Common myeloid progenitor, CD34-positive (primary cell): ENCODE data around the gene UCHL5.
A peak's percentile ranks its signal among the peaks of the same experiment; 100 is the strongest.
"Not testable (repeated sequence)": the region's sequence is repeated elsewhere in the genome, so short reads cannot be mapped to it uniquely, and the experiment has no call there.

ENCODE experiments used
- CTCF ChIA-PET: fragments of 350-600 bp; sonication (Branson Sonifier 250); formaldehyde crosslinking; loops from one replicate; lab custom pipeline; 2021; ENCODE audit warnings: antibody characterized with exemption; lab: Charles Lee
- POLR2A ChIA-PET: fragments of 350-600 bp; sonication (Branson Sonifier 250); formaldehyde crosslinking; loops from one replicate; lab custom pipeline; 2021; ENCODE audit warnings: antibody characterized with exemption; lab: Charles Lee
- DNase-seq, 3 donors: peaks; one replicate each; pipeline versions ENCODE4 v3.0.0 to v3.0.0-alpha.2; 2013
- H3K27ac ChIP-seq, 2 experiments: 1 replicate in 1 of 2; 2 replicates in 1 of 2; pipeline ENCODE4 v1.7.0; 2013; ENCODE audit warnings: inconsistent platforms in 2 of 2, low read length in 2 of 2, mild to moderate bottlenecking in 2 of 2, low read depth in 1 of 2, moderate library complexity in 1 of 2; ENCODE audit not compliant: severe bottlenecking in 2 of 2, insufficient read depth in 1 of 2, poor library complexity in 1 of 2
- H3K27me3 ChIP-seq, 5 experiments: replicated peaks in 2 of 5; 1 replicate in 3 of 5; 2 replicates in 2 of 5; pipeline versions ENCODE4 v1.6.1 to v1.7.0; 2013; ENCODE audit warnings: low read length in 4 of 5, mild to moderate bottlenecking in 2 of 5, moderate library complexity in 2 of 5, inconsistent platforms in 1 of 5; ENCODE audit not compliant: insufficient read depth in 5 of 5, control insufficient read depth in 4 of 5
- H3K36me3 ChIP-seq, 4 experiments: 1 replicate in 2 of 4; 2 replicates in 2 of 4; pipeline versions ENCODE4 v1.6.1 to v1.7.0; 2013; ENCODE audit warnings: low read length in 3 of 4, control low read depth in 1 of 4, mild to moderate bottlenecking in 1 of 4; ENCODE audit not compliant: control insufficient read depth in 4 of 4, insufficient read depth in 4 of 4
- H3K4me1 ChIP-seq, 4 experiments: 1 replicate in 3 of 4; 2 replicates in 1 of 4; pipeline versions ENCODE4 v1.6.1 to v1.7.1; 2013; ENCODE audit warnings: low read length in 3 of 4, mild to moderate bottlenecking in 3 of 4, control low read depth in 1 of 4, inconsistent platforms in 1 of 4, moderate library complexity in 1 of 4; ENCODE audit not compliant: control insufficient read depth in 4 of 4, insufficient read depth in 4 of 4; ENCODE audit errors: control extremely low read depth in 1 of 4
- H3K4me3 ChIP-seq, 7 experiments: 1 replicate in 4 of 7; 2 replicates in 3 of 7; pipeline versions ENCODE4 v1.5.1 to v1.7.0; 2013; ENCODE audit warnings: mild to moderate bottlenecking in 7 of 7, low read length in 6 of 7, moderate library complexity in 6 of 7, inconsistent platforms in 2 of 7, low read depth in 2 of 7, control low read depth in 1 of 7; ENCODE audit not compliant: insufficient read depth in 4 of 7, control insufficient read depth in 1 of 7; ENCODE audit errors: extremely low read depth in 1 of 7
- H3K9me3 ChIP-seq, 5 experiments: 1 replicate in 4 of 5; 2 replicates in 1 of 5; pipeline versions ENCODE4 v1.6.1 to v1.7.1; 2013; ENCODE audit warnings: low read length in 4 of 5, mild to moderate bottlenecking in 2 of 5, inconsistent platforms in 1 of 5, low read depth in 1 of 5, moderate library complexity in 1 of 5; ENCODE audit not compliant: control insufficient read depth in 4 of 5, insufficient read depth in 2 of 5; ENCODE audit errors: control extremely low read depth in 1 of 5
- WGBS: methylation state at CpG from one replicate; pipeline ENCODE4 v1.1.5; 2013; ENCODE audit not compliant: insufficient coverage; 5-methylcytosine and 5-hydroxymethylcytosine counted together

Gene UCHL5

DNA sequence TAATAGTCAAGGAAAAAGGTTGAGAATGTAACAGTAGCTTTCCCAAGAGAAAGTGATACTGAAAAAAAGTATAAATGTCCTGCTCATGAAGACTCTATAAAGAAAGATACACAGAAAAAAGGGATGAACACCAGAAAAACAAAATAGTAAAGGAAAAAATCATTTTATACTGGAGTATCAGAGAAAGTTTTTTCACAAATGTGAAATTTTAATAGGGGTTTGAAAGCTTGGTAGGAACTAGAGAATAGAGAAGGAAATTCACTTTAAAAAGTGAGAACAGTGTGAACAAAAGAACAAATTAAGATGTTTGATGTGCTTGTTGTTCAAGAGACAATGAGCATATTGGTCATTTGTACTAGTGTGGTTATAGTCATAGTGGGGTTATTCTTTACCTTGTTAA is 25.6 kb downstream of the UCHL5 start:
- CTCF ChIA-PET, result interaction anchor here (1.0 to 3.0 kb wide), 3 partner anchors 10 to 557 kb away, joined by 3 to 13 read pairs (median 4); no protein-coding TSS in a partner anchor
- Histone ChIP-seq H3K27ac (no peak overlapping the region), H3K4me3 (no peak overlapping the region), H3K36me3 (peaks cover 4 to 11% (median 8%) of the 10 kb centered on the region in 4 experiments), H3K27me3 (no peaks in the 10 kb centered on the region), H3K4me1 (no peaks in the 10 kb centered on the region), H3K9me3 (peaks cover 0 to 6% (median 0%) of the 10 kb centered on the region in 5 experiments)
- no peak for DNase-seq
- POLR2A ChIA-PET, result no interaction called here

DNA sequence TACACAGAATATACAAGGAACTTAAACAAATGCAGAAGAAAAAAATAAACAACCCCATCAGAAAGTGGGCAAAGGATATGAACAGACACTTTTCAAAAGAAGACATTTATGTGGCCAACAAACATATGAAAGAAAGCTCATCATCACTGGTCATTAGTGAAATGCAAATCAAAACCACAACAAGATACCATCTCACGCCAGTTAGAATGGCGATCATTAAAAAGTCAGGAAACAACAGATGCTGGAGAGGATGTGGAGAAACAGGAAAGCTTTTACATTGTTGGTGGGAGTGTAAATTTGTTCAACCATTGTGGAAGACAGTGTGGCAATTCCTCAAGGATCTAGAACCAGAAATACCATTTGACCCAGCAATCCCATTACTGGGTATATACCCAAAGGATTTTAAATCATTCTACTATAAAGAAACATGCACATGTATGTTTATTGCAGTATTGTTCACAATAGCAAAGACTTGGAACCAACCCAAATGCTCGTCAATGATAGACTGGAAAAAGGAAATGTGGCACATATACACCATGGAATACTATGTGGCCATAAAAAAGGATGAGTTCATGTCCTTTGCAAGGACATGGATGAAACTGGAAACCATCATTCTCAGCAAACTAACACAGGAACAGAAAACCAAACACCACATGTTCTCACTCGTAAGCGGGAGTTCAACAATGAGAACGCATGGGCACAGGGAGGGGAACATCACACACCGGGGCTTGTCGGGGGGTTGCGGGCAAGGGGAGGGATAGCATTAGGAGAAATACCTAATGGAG is 26.3 kb downstream of the UCHL5 start:
- H3K4me1 ChIP-seq, H3K4me3 ChIP-seq, H3K27ac ChIP-seq, H3K27me3 ChIP-seq, H3K9me3 ChIP-seq, DNase-seq, H3K36me3 ChIP-seq, POLR2A ChIA-PET: not testable (repeated sequence)
- WGBS, result 95% methylated on average over 5 of the region's 9 CpGs
- CTCF ChIA-PET, result interaction anchor here (0.8 to 3.0 kb wide), 13 partner anchors 9 to 559 kb away, joined by 3 to 13 read pairs (median 4); no protein-coding TSS in a partner anchor

DNA sequence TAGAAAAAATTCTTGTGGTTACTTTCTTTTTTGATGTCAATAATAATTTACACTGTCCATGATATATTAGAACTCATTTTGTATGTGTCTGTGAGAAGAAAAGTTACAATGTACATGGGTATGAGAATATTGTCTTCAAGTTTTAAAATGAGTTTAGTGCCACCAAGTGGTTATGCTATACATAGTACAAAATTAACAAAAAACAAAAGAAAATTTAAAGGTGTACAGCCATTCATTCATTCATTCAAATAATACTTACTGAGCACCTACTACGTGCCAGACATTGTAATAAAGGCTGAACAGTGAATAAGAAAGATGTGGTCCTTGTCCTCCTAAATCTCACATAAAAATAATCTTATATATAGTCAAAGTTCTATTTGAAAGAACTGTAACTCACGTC is 27.7 kb downstream of the UCHL5 start:
- no peak overlapping the region for H3K4me3 ChIP-seq
- DNase-seq, result peak; percentile 12 to 48 (median 38)
- peaks cover 0 to 4% (median 0%) of the 10 kb centered on the region in 5 experiments for H3K9me3 ChIP-seq
- H3K27ac ChIP-seq, result no peak overlapping the region
- H3K27me3 ChIP-seq, result no peaks in the 10 kb centered on the region
- no peaks in the 10 kb centered on the region for H3K4me1 ChIP-seq
- peaks cover 4 to 12% (median 11%) of the 10 kb centered on the region in 4 experiments for H3K36me3 ChIP-seq
- no CpG with 5 or more reads among the region's 2 CpGs for WGBS
- POLR2A ChIA-PET, result no interaction called here
- CTCF ChIA-PET, result interaction anchor here (1.0 to 3.0 kb wide), 7 partner anchors 10 to 557 kb away, joined by 3 to 13 read pairs (median 5); no protein-coding TSS in a partner anchor

DNA sequence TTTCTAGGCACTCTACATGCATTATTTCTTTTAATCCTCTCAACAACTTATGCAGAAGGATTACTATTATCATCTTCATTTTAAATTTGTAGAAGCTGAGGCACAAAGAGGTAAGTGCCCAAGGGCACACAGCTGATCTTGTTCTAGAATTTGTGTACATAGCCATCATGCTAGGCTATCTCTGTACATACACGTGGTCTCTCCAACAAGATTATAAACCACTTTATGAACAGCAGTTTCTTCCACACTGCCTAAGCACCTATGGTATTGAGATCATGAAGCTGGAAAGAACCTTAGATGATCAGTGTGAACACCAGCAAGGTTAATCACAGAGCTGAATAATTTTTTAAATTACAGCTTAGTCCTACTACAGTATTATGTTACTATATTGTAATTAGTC is 28.9 kb downstream of the UCHL5 start:
- peak overlapping the region in 1 of 2 experiments; percentile 8 for H3K27ac ChIP-seq
- WGBS, result 88% methylated on average over 1 of the region's 1 CpG
- no peaks in the 10 kb centered on the region for H3K27me3 ChIP-seq
- no peak overlapping the region for H3K4me3 ChIP-seq
- H3K4me1 ChIP-seq, result no peaks in the 10 kb centered on the region
- H3K9me3 ChIP-seq, result peaks cover 0 to 3% (median 0%) of the 10 kb centered on the region in 5 experiments
- H3K36me3 ChIP-seq, result peaks cover 4 to 21% (median 15%) of the 10 kb centered on the region in 4 experiments
- DNase-seq, result no peak
- POLR2A ChIA-PET, result no interaction called here
- CTCF ChIA-PET, result interaction anchor here (0.7 to 1.6 kb wide), 13 partner anchors 9 to 556 kb away, joined by 3 to 9 read pairs (median 4); no protein-coding TSS in a partner anchor

DNA sequence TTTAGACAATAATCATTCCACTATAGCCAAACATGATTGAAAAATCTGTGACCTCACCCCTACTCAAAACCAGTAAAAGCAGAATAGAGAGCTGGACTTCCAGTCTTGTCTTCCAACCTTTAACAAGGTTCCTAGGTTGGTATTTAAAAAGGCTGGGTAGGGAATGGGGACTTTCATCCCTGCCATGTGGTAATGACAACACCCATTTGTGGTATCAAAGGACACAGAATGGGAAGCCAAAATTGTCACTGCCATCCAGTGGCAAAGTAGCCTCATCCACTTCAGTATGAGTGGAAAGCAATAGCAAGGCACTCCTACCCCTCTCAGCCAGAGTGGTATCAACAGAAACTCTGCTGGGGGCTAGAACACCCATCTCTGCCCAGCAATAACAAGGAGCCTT is 33.9 kb downstream of the UCHL5 start:
- Histone ChIP-seq H3K9me3 (no peaks in the 10 kb centered on the region), H3K4me3 (no peak overlapping the region), H3K27me3 (no peaks in the 10 kb centered on the region), H3K27ac (no peak overlapping the region), H3K4me1 (no peaks in the 10 kb centered on the region), H3K36me3 (peaks cover 8 to 35% (median 18%) of the 10 kb centered on the region in 4 experiments)
- POLR2A ChIA-PET, result no interaction called here
- CTCF ChIA-PET, result interaction anchor here (1.0 to 2.6 kb wide), 4 partner anchors 10 to 414 kb away, joined by 3 to 10 read pairs (median 4); no protein-coding TSS in a partner anchor
- no peak for DNase-seq

DNA sequence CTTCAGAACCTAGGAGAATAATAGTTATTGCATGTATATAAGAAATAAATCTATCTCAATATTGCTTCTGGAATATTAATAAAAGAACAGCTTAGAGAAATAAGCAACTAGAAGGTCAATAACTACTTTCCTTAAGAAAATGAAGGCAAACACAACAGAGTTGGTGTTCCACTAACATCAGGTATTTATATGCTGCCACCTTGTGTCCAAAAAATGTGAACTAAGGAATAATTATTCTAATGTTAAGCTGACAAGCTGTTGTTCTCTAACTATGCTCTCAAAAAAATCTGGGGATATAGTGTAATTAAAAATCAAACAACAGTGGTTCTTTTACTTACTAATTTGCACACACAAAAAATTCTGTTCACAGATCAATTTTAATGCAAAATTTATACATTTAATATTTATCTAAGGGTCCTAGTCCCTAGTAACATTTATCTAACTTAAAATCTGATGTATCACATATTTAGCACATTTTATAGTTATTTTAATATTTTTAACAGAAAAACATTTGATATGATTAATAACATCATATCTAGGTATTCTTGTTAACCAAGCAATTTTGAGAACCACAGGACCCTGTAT is 39.6 kb downstream of the UCHL5 start:
- Histone ChIP-seq H3K36me3 (peaks cover 4 to 20% (median 7%) of the 10 kb centered on the region in 4 experiments), H3K27ac (no peak overlapping the region), H3K4me1 (no peaks in the 10 kb centered on the region), H3K4me3 (no peak overlapping the region), H3K27me3 (no peaks in the 10 kb centered on the region), H3K9me3 (no peaks in the 10 kb centered on the region)
- CTCF ChIA-PET, result interaction anchor here (0.7 to 9.7 kb wide), 17 partner anchors 10 to 544 kb away, joined by 3 to 119 read pairs (median 3); partner anchors contain the start of genes RO60 and UCHL5
- POLR2A ChIA-PET, result no interaction called here
- DNase-seq, result peak; percentile 56 to 77 (median 72)

DNA sequence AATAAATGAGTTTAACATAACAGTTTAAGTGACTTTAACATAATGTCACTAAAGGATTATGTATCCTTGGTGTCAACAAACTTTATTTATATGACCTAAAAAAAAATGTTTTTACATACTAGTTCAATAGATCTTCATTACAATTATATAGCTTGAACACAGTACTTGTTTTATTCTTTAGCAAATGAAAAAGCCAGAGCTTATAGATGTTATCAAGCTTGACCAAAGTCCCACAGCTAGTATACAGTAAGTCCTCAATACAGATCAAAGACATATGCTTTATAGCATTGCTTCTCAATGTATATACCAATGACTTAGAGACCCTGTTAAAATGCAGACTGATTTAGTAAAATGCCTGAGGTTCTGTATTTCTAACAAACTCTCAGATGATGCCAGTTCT is 42.4 kb downstream of the UCHL5 start:
- H3K27me3 ChIP-seq, result no peaks in the 10 kb centered on the region
- H3K36me3 ChIP-seq, result peaks cover 0 to 7% (median 2%) of the 10 kb centered on the region in 4 experiments
- no peaks in the 10 kb centered on the region for H3K9me3 ChIP-seq
- H3K4me1 ChIP-seq, result no peaks in the 10 kb centered on the region
- no peak for DNase-seq
- ChIA-PET CTCF (interaction anchor here (0.6 to 9.7 kb wide), 5 partner anchors 8 to 542 kb away, joined by 3 to 119 read pairs (median 7); no protein-coding TSS in a partner anchor), POLR2A (no interaction called here)
- no peak overlapping the region for H3K4me3 ChIP-seq
- H3K27ac ChIP-seq, result no peak overlapping the region
